ENCODE measurements around the gene SORBS2.

Gene SORBS2

GRCh38 chr4:185800266-185800945, 11.6 kb downstream of the SORBS2 start:
- no peak for DNase-seq

GRCh38 chr4:185799442-185799841, 12.6 kb downstream of the SORBS2 start:
- no peak for DNase-seq

- DNase-seq = no peak
These were observed 14.2 kb downstream of the SORBS2 start for GRCh38 chr4:185797596-185798338.

- DNase-seq = no peak
These were observed 15.0 kb downstream of the SORBS2 start for GRCh38 chr4:185797018-185797417.

GRCh38 chr4:185796176-185796575, 15.8 kb downstream of the SORBS2 start:
- DNase-seq = no peak

- no peak for DNase-seq
These were observed 17.4 kb downstream of the SORBS2 start for GRCh38 chr4:185794637-185795036.

GRCh38 chr4:185793716-185794115, 18.3 kb downstream of the SORBS2 start:
- DNase-seq = no peak

GRCh38 chr4:185793116-185793485, 18.9 kb downstream of the SORBS2 start:
- no peak for DNase-seq

GRCh38 chr4:185792384-185793115, 19.4 kb downstream of the SORBS2 start:
- no peak for DNase-seq

GRCh38 chr4:185787926-185788679, 23.9 kb downstream of the SORBS2 start:
- no peak for DNase-seq

GRCh38 chr4:185786422-185786821, 25.6 kb downstream of the SORBS2 start:
- no peak for DNase-seq

- no peak for DNase-seq
These were observed 28.4 kb downstream of the SORBS2 start for GRCh38 chr4:185783574-185783973.

- no peak for DNase-seq
These were observed 29.5 kb downstream of the SORBS2 start for GRCh38 chr4:185782523-185782922.

- no peak for DNase-seq
These were observed 30.3 kb downstream of the SORBS2 start for GRCh38 chr4:185781555-185782215.

GRCh38 chr4:185780472-185780871, 31.5 kb downstream of the SORBS2 start:
- no peak for DNase-seq

- no peak for DNase-seq
These were observed 32.5 kb downstream of the SORBS2 start for GRCh38 chr4:185779517-185779916.

- DNase-seq = no peak
These were observed 33.7 kb downstream of the SORBS2 start for GRCh38 chr4:185778307-185778706.

- no peak for DNase-seq
These were observed 36.0 kb downstream of the SORBS2 start for GRCh38 chr4:185775792-185776555.

GRCh38 chr4:185774845-185775680, 36.9 kb downstream of the SORBS2 start:
- DNase-seq = no peak

- no peak for DNase-seq
These were observed 37.8 kb downstream of the SORBS2 start for GRCh38 chr4:185774131-185774653.

GRCh38 chr4:185773419-185773818, 38.6 kb downstream of the SORBS2 start:
- no peak for DNase-seq
